ENCODE measurements around the gene B3GALT4. TPM values are rescaled to one million over a fixed set of nuclear protein-coding genes. Genes with fewer than 3 reads are reported as not detected.
A peak's percentile ranks its signal among the peaks of the same experiment; 100 is the strongest.
"Not testable (repeated sequence)": the region's sequence is repeated elsewhere in the genome, so short reads cannot be mapped to it uniquely, and the experiment has no call there.

The B3GALT4 gene
- total RNA-seq, 1 experiment from 2014 or later: 3.4 TPM

GRCh38 chr6:33273924-33274902 lies 2.7 kb upstream of the B3GALT4 start:
- peak overlapping the region; percentile 91 for H3K9ac ChIP-seq (ENCODE audit: low read length)
- H3K27me3 ChIP-seq (ENCODE audit: low read length): no peaks in the 10 kb centered on the region
- peaks cover 78% of the 10 kb centered on the region for H3K4me1 ChIP-seq (ENCODE audit: low read length)
- H4K20me1 ChIP-seq (ENCODE audit: insufficient read depth, low read depth, low read length): peaks cover 40% of the 10 kb centered on the region
- no peak overlapping the region for H2AFZ ChIP-seq (ENCODE audit: low read length)
- H3K4me3 ChIP-seq (ENCODE audit: low read length): peak overlapping the region; percentile 80
- peak overlapping the region; percentile 83 for H3K27ac ChIP-seq (ENCODE audit: low read length)
- no peaks in the 10 kb centered on the region for H3K9me2 ChIP-seq (replicated peaks; ENCODE audit: insufficient read depth, low read length)
- H3K79me2 ChIP-seq (ENCODE audit: low read length): peaks cover 52% of the 10 kb centered on the region
- peak; percentile 81 for DNase-seq
- H3K4me2 ChIP-seq (ENCODE audit: low read depth, low read length, poor library complexity, severe bottlenecking): peak overlapping the region; percentile 90
- H3K36me3 ChIP-seq (ENCODE audit: insufficient read depth, low read length): peaks cover 41% of the 10 kb centered on the region
- H3K9me3 ChIP-seq (ENCODE audit: low read length): no peaks in the 10 kb centered on the region

- peaks cover 67% of the 10 kb centered on the region for H3K4me1 ChIP-seq (ENCODE audit: low read length)
- H3K9me2 ChIP-seq (replicated peaks; ENCODE audit: insufficient read depth, low read length); H2AFZ ChIP-seq (ENCODE audit: low read length); H3K9me3 ChIP-seq (ENCODE audit: low read length); H3K27me3 ChIP-seq (ENCODE audit: low read length): not testable (repeated sequence)
- H3K79me2 ChIP-seq (ENCODE audit: low read length): peaks cover 37% of the 10 kb centered on the region
- H3K4me2 ChIP-seq (ENCODE audit: low read depth, low read length, poor library complexity, severe bottlenecking): peak overlapping the region; percentile 90
- H3K27ac ChIP-seq (ENCODE audit: low read length): peak overlapping the region; percentile 93
- H3K4me3 ChIP-seq (ENCODE audit: low read length): peak overlapping the region; percentile 80
- peak; percentile 56 for DNase-seq
- peaks cover 43% of the 10 kb centered on the region for H3K36me3 ChIP-seq (ENCODE audit: insufficient read depth, low read length)
- peak overlapping the region; percentile 91 for H3K9ac ChIP-seq (ENCODE audit: low read length)
- H4K20me1 ChIP-seq (ENCODE audit: insufficient read depth, low read depth, low read length): peaks cover 40% of the 10 kb centered on the region
Measured at GRCh38 chr6:33275795-33276580, 935 bp upstream of the B3GALT4 start.

- H4K20me1 ChIP-seq (ENCODE audit: insufficient read depth, low read depth, low read length): peaks cover 40% of the 10 kb centered on the region
- peak overlapping the region; percentile 80 for H3K4me3 ChIP-seq (ENCODE audit: low read length)
- peaks cover 33% of the 10 kb centered on the region for H3K79me2 ChIP-seq (ENCODE audit: low read length)
- no peak overlapping the region for H2AFZ ChIP-seq (ENCODE audit: low read length)
- peak overlapping the region; percentile 93 for H3K27ac ChIP-seq (ENCODE audit: low read length)
- no peaks in the 10 kb centered on the region for H3K27me3 ChIP-seq (ENCODE audit: low read length)
- peak overlapping the region; percentile 90 for H3K4me2 ChIP-seq (ENCODE audit: low read depth, low read length, poor library complexity, severe bottlenecking)
- H3K4me1 ChIP-seq (ENCODE audit: low read length): peaks cover 66% of the 10 kb centered on the region
- no peak for DNase-seq
- H3K9me2 ChIP-seq (replicated peaks; ENCODE audit: insufficient read depth, low read length): no peaks in the 10 kb centered on the region
- peaks cover 43% of the 10 kb centered on the region for H3K36me3 ChIP-seq (ENCODE audit: insufficient read depth, low read length)
- peak overlapping the region; percentile 91 for H3K9ac ChIP-seq (ENCODE audit: low read length)
- H3K9me3 ChIP-seq (ENCODE audit: low read length): no peaks in the 10 kb centered on the region
Measured at GRCh38 chr6:33276581-33276863, 401 bp upstream of the B3GALT4 start.

GRCh38 chr6:33277663-33278391 lies 904 bp downstream of the B3GALT4 start:
- H2AFZ ChIP-seq (ENCODE audit: low read length): no peak overlapping the region
- H3K79me2 ChIP-seq (ENCODE audit: low read length): peaks cover 24% of the 10 kb centered on the region
- H3K4me1 ChIP-seq (ENCODE audit: low read length): peaks cover 65% of the 10 kb centered on the region
- no peaks in the 10 kb centered on the region for H3K9me3 ChIP-seq (ENCODE audit: low read length)
- peaks cover 32% of the 10 kb centered on the region for H4K20me1 ChIP-seq (ENCODE audit: insufficient read depth, low read depth, low read length)
- peak overlapping the region; percentile 91 for H3K9ac ChIP-seq (ENCODE audit: low read length)
- DNase-seq: peak; percentile 87
- H3K27me3 ChIP-seq (ENCODE audit: low read length): no peaks in the 10 kb centered on the region
- peak overlapping the region; percentile 80 for H3K4me3 ChIP-seq (ENCODE audit: low read length)
- peaks cover 35% of the 10 kb centered on the region for H3K36me3 ChIP-seq (ENCODE audit: insufficient read depth, low read length)
- no peaks in the 10 kb centered on the region for H3K9me2 ChIP-seq (replicated peaks; ENCODE audit: insufficient read depth, low read length)
- H3K27ac ChIP-seq (ENCODE audit: low read length): peak overlapping the region; percentile 93
- peak overlapping the region; percentile 90 for H3K4me2 ChIP-seq (ENCODE audit: low read depth, low read length, poor library complexity, severe bottlenecking)

- no peaks in the 10 kb centered on the region for H3K27me3 ChIP-seq (ENCODE audit: low read length)
- H3K4me2 ChIP-seq (ENCODE audit: low read depth, low read length, poor library complexity, severe bottlenecking): peak overlapping the region; percentile 90
- peaks cover 27% of the 10 kb centered on the region for H4K20me1 ChIP-seq (ENCODE audit: insufficient read depth, low read depth, low read length)
- no peak overlapping the region for H2AFZ ChIP-seq (ENCODE audit: low read length)
- peaks cover 60% of the 10 kb centered on the region for H3K4me1 ChIP-seq (ENCODE audit: low read length)
- H3K9me2 ChIP-seq (replicated peaks; ENCODE audit: insufficient read depth, low read length): no peaks in the 10 kb centered on the region
- H3K4me3 ChIP-seq (ENCODE audit: low read length): peak overlapping the region; percentile 80; the same call in 1 of the 2 replicates
- no peaks in the 10 kb centered on the region for H3K9me3 ChIP-seq (ENCODE audit: low read length)
- peak overlapping the region; percentile 93 for H3K27ac ChIP-seq (ENCODE audit: low read length)
- H3K36me3 ChIP-seq (ENCODE audit: insufficient read depth, low read length): peaks cover 30% of the 10 kb centered on the region
- peak; percentile 47 for DNase-seq
- H3K79me2 ChIP-seq (ENCODE audit: low read length): peaks cover 18% of the 10 kb centered on the region
- H3K9ac ChIP-seq (ENCODE audit: low read length): peak overlapping the region; percentile 91
Measured at GRCh38 chr6:33278392-33278741, 1.4 kb downstream of the B3GALT4 start.

- no peak for DNase-seq
- no peak overlapping the region for H2AFZ ChIP-seq (ENCODE audit: low read length)
- H3K4me1 ChIP-seq (ENCODE audit: low read length): peaks cover 55% of the 10 kb centered on the region
- H3K4me2 ChIP-seq (ENCODE audit: low read depth, low read length, poor library complexity, severe bottlenecking): no peak overlapping the region
- H3K9ac ChIP-seq (ENCODE audit: low read length): peak overlapping the region; percentile 91; the same call in 1 of the 2 replicates
- peak overlapping the region; percentile 93 for H3K27ac ChIP-seq (ENCODE audit: low read length)
- no peaks in the 10 kb centered on the region for H3K27me3 ChIP-seq (ENCODE audit: low read length)
- no peaks in the 10 kb centered on the region for H3K9me2 ChIP-seq (replicated peaks; ENCODE audit: insufficient read depth, low read length)
- peaks cover 22% of the 10 kb centered on the region for H4K20me1 ChIP-seq (ENCODE audit: insufficient read depth, low read depth, low read length)
- no peak overlapping the region for H3K4me3 ChIP-seq (ENCODE audit: low read length)
- H3K79me2 ChIP-seq (ENCODE audit: low read length): peaks cover 14% of the 10 kb centered on the region
- H3K9me3 ChIP-seq (ENCODE audit: low read length): no peaks in the 10 kb centered on the region
- H3K36me3 ChIP-seq (ENCODE audit: insufficient read depth, low read length): peaks cover 26% of the 10 kb centered on the region
Measured at GRCh38 chr6:33278810-33279209, 1.9 kb downstream of the B3GALT4 start.

GRCh38 chr6:33279257-33279695 lies 2.4 kb downstream of the B3GALT4 start:
- Histone ChIP-seq H3K79me2 (ENCODE audit: low read length) (peaks cover 9% of the 10 kb centered on the region), H3K27ac (ENCODE audit: low read length) (no peak overlapping the region; the same call in 1 of the 2 replicates), H3K4me3 (ENCODE audit: low read length) (no peak overlapping the region), H3K9me3 (ENCODE audit: low read length) (no peaks in the 10 kb centered on the region), H4K20me1 (ENCODE audit: insufficient read depth, low read depth, low read length) (peaks cover 17% of the 10 kb centered on the region), H2AFZ (ENCODE audit: low read length) (no peak overlapping the region), H3K27me3 (ENCODE audit: low read length) (no peaks in the 10 kb centered on the region), H3K4me2 (ENCODE audit: low read depth, low read length, poor library complexity, severe bottlenecking) (no peak overlapping the region), H3K9ac (ENCODE audit: low read length) (no peak overlapping the region), H3K4me1 (ENCODE audit: low read length) (peaks cover 51% of the 10 kb centered on the region), H3K9me2 (replicated peaks; ENCODE audit: insufficient read depth, low read length) (no peaks in the 10 kb centered on the region), H3K36me3 (ENCODE audit: insufficient read depth, low read length) (peaks cover 22% of the 10 kb centered on the region)
- DNase-seq: no peak
